WTC11 (cell line): ENCODE data around the gene DNMT3A. TPM values are rescaled to one million over a fixed set of nuclear protein-coding genes. Genes with fewer than 3 reads are reported as not detected.

ENCODE experiments used
- ATAC-seq: fragments of 200-7000 bp; cut with Tn5 transposase; 2 replicates; pipeline ENCODE4 v1.10.0; 2021; ENCODE audit warnings: mild to moderate bottlenecking, moderate library complexity
- CTCF ChIA-PET: fragments of 300-600 bp; sonication (Branson Sonifier 250); formaldehyde crosslinking; loops from one replicate; lab custom pipeline; 2021; ENCODE audit warnings: antibody characterized with exemption; lab: Charles Lee
- POLR2A ChIA-PET: fragments of 350-600 bp; sonication (Branson Sonifier 250); formaldehyde crosslinking; loops from one replicate; lab custom pipeline; 2021; ENCODE audit warnings: antibody characterized with exemption; lab: Charles Lee
- DNase-seq: peaks from one replicate; pipeline ENCODE4 v3.0.0; 2021; ENCODE audit warnings: low spot score
- H3K27ac Mint-ChIP-seq: 2 replicates; pipeline ENCODE4 v1.8.0; 2021; ENCODE audit warnings: mixed read lengths
- H3K27me3 Mint-ChIP-seq: 2 replicates; pipeline ENCODE4 v1.8.0; 2021; ENCODE audit warnings: low read depth, mild to moderate bottlenecking, moderate library complexity, mixed read lengths
- H3K36me3 Mint-ChIP-seq: 2 replicates; pipeline ENCODE4 v1.8.0; 2021; ENCODE audit warnings: mixed read lengths
- H3K4me1 Mint-ChIP-seq: 2 replicates; pipeline ENCODE4 v1.8.0; 2022; ENCODE audit warnings: mixed read lengths
- H3K4me3 Mint-ChIP-seq: 2 replicates; pipeline ENCODE4 v1.8.0; 2021; ENCODE audit warnings: mild to moderate bottlenecking, moderate library complexity, mixed read lengths
- H3K9me3 Mint-ChIP-seq: 2 replicates; pipeline ENCODE4 v1.8.0; 2021; ENCODE audit warnings: mixed read lengths
- AR ChIP-seq: fragments of 250-450 bp; sonication (Bioruptor Pico); IDR thresholded peaks from 2 replicates; pipeline ENCODE4 v1.9.0; 2021; ENCODE audit warnings: mild to moderate bottlenecking
- ARID4B ChIP-seq: sonication (generic); formaldehyde crosslinking; IDR thresholded peaks from 2 replicates; pipeline ENCODE4 v1.8.0; 2023; ENCODE audit warnings: missing genetic modification reagents, mild to moderate bottlenecking, borderline replicate concordance
- CTCF ChIP-seq: fragments of 200-600 bp; IDR thresholded peaks from 2 replicates; pipeline ENCODE4 v1.8.0; 2022; ENCODE audit warnings: antibody characterized with exemption
- ELF4 ChIP-seq: sonication (generic); formaldehyde crosslinking; IDR thresholded peaks from 2 replicates; pipeline ENCODE4 v1.8.1; 2022; ENCODE audit warnings: low read depth, mild to moderate bottlenecking, moderate library complexity, missing genetic modification reagents
- HMGA2 ChIP-seq: fragments of 250-450 bp; sonication (Bioruptor Pico); IDR thresholded peaks from 2 replicates; pipeline ENCODE4 v1.4.0; 2021; ENCODE audit warnings: mild to moderate bottlenecking, moderate library complexity
- HMGXB4 ChIP-seq: sonication (generic); formaldehyde crosslinking; IDR thresholded peaks from 2 replicates; pipeline ENCODE4 v1.8.1; 2023; ENCODE audit warnings: mild to moderate bottlenecking, moderate library complexity, missing genetic modification reagents
- IRF1 ChIP-seq: sonication (generic); formaldehyde crosslinking; IDR thresholded peaks from 2 replicates; pipeline ENCODE4 v1.8.0; 2023; ENCODE audit warnings: missing genetic modification reagents
- IRF2 ChIP-seq: sonication (generic); formaldehyde crosslinking; IDR thresholded peaks from 2 replicates; pipeline ENCODE4 v1.8.0; 2022; ENCODE audit warnings: low read depth, missing genetic modification reagents, borderline replicate concordance
- JAZF1 ChIP-seq: fragments of 250-450 bp; sonication (Bioruptor Pico); IDR thresholded peaks from 2 replicates; pipeline ENCODE4 v1.9.0; 2021; ENCODE audit warnings: moderate library complexity, mild to moderate bottlenecking, inconsistent platforms
- NFATC4 ChIP-seq: fragments of 250-450 bp; sonication (Bioruptor Pico); IDR thresholded peaks from 2 replicates; pipeline ENCODE4 v1.9.0; 2021; ENCODE audit warnings: mild to moderate bottlenecking
- NFE2L1 ChIP-seq: sonication (generic); formaldehyde crosslinking; IDR thresholded peaks from 2 replicates; pipeline ENCODE4 v1.8.1; 2023; ENCODE audit warnings: missing genetic modification reagents
- NR2C2 ChIP-seq: sonication (generic); formaldehyde crosslinking; IDR thresholded peaks from 2 replicates; pipeline ENCODE4 v1.8.0; 2022; ENCODE audit warnings: mild to moderate bottlenecking, missing genetic modification reagents
- PREB ChIP-seq: sonication (generic); formaldehyde crosslinking; IDR thresholded peaks from 2 replicates; pipeline ENCODE4 v1.8.1; 2022; ENCODE audit warnings: mild to moderate bottlenecking, missing genetic modification reagents, moderate library complexity, borderline replicate concordance
- PRRX2 ChIP-seq: fragments of 250-450 bp; sonication (Bioruptor Pico); IDR thresholded peaks from 2 replicates; pipeline ENCODE4 v1.8.0; 2021; ENCODE audit warnings: mild to moderate bottlenecking
- RELA ChIP-seq: sonication (generic); formaldehyde crosslinking; IDR thresholded peaks from 2 replicates; pipeline ENCODE4 v1.8.1; 2022; ENCODE audit warnings: missing genetic modification reagents, mild to moderate bottlenecking, borderline replicate concordance
- SMAD3 ChIP-seq: sonication (generic); formaldehyde crosslinking; IDR thresholded peaks from 2 replicates; pipeline ENCODE4 v1.8.0; 2022; ENCODE audit warnings: missing genetic modification reagents, mild to moderate bottlenecking, borderline replicate concordance
- STAT6 ChIP-seq: sonication (generic); formaldehyde crosslinking; conservative IDR thresholded peaks from 2 replicates; pipeline ENCODE4 v1.8.1; 2023; ENCODE audit warnings: mild to moderate bottlenecking, low read depth, missing genetic modification reagents, moderate library complexity
- TP53 ChIP-seq: sonication (generic); formaldehyde crosslinking; IDR thresholded peaks from 2 replicates; pipeline ENCODE4 v1.8.1; 2023; ENCODE audit warnings: mild to moderate bottlenecking, missing genetic modification reagents
- ZBTB43 ChIP-seq: sonication (generic); formaldehyde crosslinking; IDR thresholded peaks from 2 replicates; pipeline ENCODE4 v1.8.1; 2023; ENCODE audit warnings: mild to moderate bottlenecking, missing genetic modification reagents
- ZNF138 ChIP-seq: sonication (generic); formaldehyde crosslinking; conservative IDR thresholded peaks from 2 replicates; pipeline ENCODE4 v1.8.1; 2022; ENCODE audit warnings: mild to moderate bottlenecking, moderate library complexity, missing genetic modification reagents
- ZNF671 ChIP-seq: fragments of 250-450 bp; sonication (Bioruptor Pico); IDR thresholded peaks from 2 replicates; pipeline ENCODE4 v1.8.0; 2021; ENCODE audit warnings: mild to moderate bottlenecking
- total RNA-seq: library from RNA; stranded (reverse); gene quantifications from 3 replicates; pipeline ENCODE4 v1.2.3, GENCODE V29; 2021

The DNMT3A gene
- total RNA-seq, 1 experiment from 2014 or later: 154 TPM

GRCh38 chr2:25184254-25184653 is 157.5 kb downstream of the DNMT3A start (continued):
- TF ChIP-seq CTCF (no peak), STAT6 (CRISPR knock-in tag) (no peak), ELF4 (no peak), JAZF1 (CRISPR knock-in tag) (no peak), SMAD3 (CRISPR knock-in tag) (no peak), ZNF671 (CRISPR knock-in tag) (no peak), IRF1 (CRISPR knock-in tag) (no peak), HMGXB4 (CRISPR knock-in tag) (no peak), NFE2L1 (CRISPR knock-in tag) (no peak), AR (no peak)
- TF ChIP-seq, all 79 proteins: peak for 0

GRCh38 chr2:25178976-25179375 is 162.7 kb downstream of the DNMT3A start:
- peaks cover 5% of the 10 kb centered on the region for H3K9me3 Mint-ChIP-seq
- 0 out of 2 replicates have a peak, but pooled peaks cover 4% of the 10 kb centered on the region for H3K4me1 Mint-ChIP-seq
- ChIA-PET CTCF (no interaction called here), POLR2A (no interaction called here)
- 0 out of 2 replicates have a peak, but pooled peaks cover 2% of the 10 kb centered on the region for H3K36me3 Mint-ChIP-seq
- ATAC-seq: no peak
- no peak overlapping the region for H3K4me3 Mint-ChIP-seq
- no peak overlapping the region for H3K27ac Mint-ChIP-seq
- H3K27me3 Mint-ChIP-seq: peaks cover 1% of the 10 kb centered on the region
- no peak for DNase-seq
- TF ChIP-seq ARID4B: no peak
- TF ChIP-seq NFATC4 (CRISPR knock-in tag): no peak
- TF ChIP-seq TP53 (CRISPR knock-in tag): no peak
- no peak for TF ChIP-seq PRRX2 (CRISPR knock-in tag)
- TF ChIP-seq NR2C2 (CRISPR knock-in tag): no peak
- no peak for TF ChIP-seq RELA (CRISPR knock-in tag)
- no peak for TF ChIP-seq PREB (CRISPR knock-in tag)
- no peak for TF ChIP-seq HMGA2 (CRISPR knock-in tag)
- no peak for TF ChIP-seq ZNF138 (CRISPR knock-in tag)
- TF ChIP-seq ZBTB43 (CRISPR knock-in tag): no peak
- TF ChIP-seq IRF2: no peak
